Natural killer cell (primary cell): Measurements from ENCODE around the gene SH3PXD2A. TPM values are rescaled to one million over a fixed set of nuclear protein-coding genes. Genes with fewer than 3 reads are reported as not detected.

Source experiments
- ATAC-seq, 3 donors: fragments of 150-1000 bp in 2 of 3; fragments of 200-7000 bp in 1 of 3; cut with Tn5 transposase; 1 replicate in 1 of 3; 2 replicates in 2 of 3; pipeline ENCODE4 v1.10.0; 2021; ENCODE audit warnings: mild to moderate bottlenecking in 2 of 3, moderate library complexity in 2 of 3
- DNase-seq, 2 donors: peaks; one replicate each; pipeline versions ENCODE4 v3.0.0 to v3.0.0-alpha.2; 2013 to 2021; ENCODE audit warnings: mixed read lengths in 1 of 2
- H3K27ac ChIP-seq: one replicate; pipeline ENCODE4 v1.5.1; 2013; ENCODE audit warnings: mild to moderate bottlenecking, low read length
- H3K27me3 ChIP-seq: one replicate; pipeline ENCODE4 v1.6.1; 2013; ENCODE audit warnings: low read length; ENCODE audit not compliant: control insufficient read depth, insufficient read depth
- H3K36me3 ChIP-seq: one replicate; pipeline ENCODE4 v1.6.1; 2013; ENCODE audit warnings: low read length; ENCODE audit not compliant: control insufficient read depth, insufficient read depth
- H3K4me1 ChIP-seq: one replicate; pipeline ENCODE4 v1.6.1; 2013; ENCODE audit warnings: low read length; ENCODE audit not compliant: control insufficient read depth, insufficient read depth
- H3K4me3 ChIP-seq: one replicate; pipeline ENCODE4 v1.5.1; 2013; ENCODE audit warnings: low read length
- H3K9me3 ChIP-seq: one replicate; pipeline ENCODE4 v1.6.1; 2013; ENCODE audit warnings: low read length; ENCODE audit not compliant: control insufficient read depth, insufficient read depth
- H3K27ac Mint-ChIP-seq, 2 donors: one replicate each; pipeline ENCODE4 v1.8.0; 2022; ENCODE audit warnings: mild to moderate bottlenecking in 2 of 2, mixed read lengths in 2 of 2, moderate library complexity in 1 of 2
- H3K27me3 Mint-ChIP-seq, 2 donors: one replicate each; pipeline ENCODE4 v1.8.0; 2022; ENCODE audit warnings: low read depth in 2 of 2, mixed read lengths in 2 of 2
- H3K36me3 Mint-ChIP-seq: one replicate; pipeline ENCODE4 v1.8.0; 2022; ENCODE audit warnings: mixed read lengths
- H3K4me1 Mint-ChIP-seq, 2 donors: one replicate each; pipeline ENCODE4 v1.8.0; 2022; ENCODE audit warnings: mixed read lengths in 2 of 2
- H3K4me3 Mint-ChIP-seq: one replicate; pipeline ENCODE4 v1.8.0; 2022; ENCODE audit warnings: mild to moderate bottlenecking, moderate library complexity, mixed read lengths
- H3K9me3 Mint-ChIP-seq, 2 donors: one replicate each; pipeline ENCODE4 v1.8.0; 2022; ENCODE audit warnings: mixed read lengths in 2 of 2
- CTCF ChIP-seq: fragments of 200-600 bp; IDR thresholded peaks from one replicate; pipeline ENCODE4 v1.8.0; 2022; ENCODE audit warnings: antibody characterized with exemption
- WGBS: methylation state at CpG from one replicate; pipeline ENCODE4 v1.1.7; 2013; ENCODE audit warnings: missing lambda C conversion rate; ENCODE audit not compliant: insufficient coverage; 5-methylcytosine and 5-hydroxymethylcytosine counted together
- intact Hi-C: fragments of 100-400 bp; cut with micrococcal nuclease; formaldehyde crosslinking; loops from one replicate; pipeline ENCODE4 v1.14.2; 2022
- total RNA-seq, 4 donors: library from RNA; stranded (reverse); fragments of 120-200 nt in 1 of 4; gene quantifications; one replicate each; pipeline versions ENCODE4 v1.2.3 to v1.2.4, GENCODE V29; 2013 to 2022

Gene SH3PXD2A
- total RNA-seq, 3 donors from 2014 or later (not counting 1 experiment from before 2014, with no cell fraction given), result 3.3 to 7.0 (median 4.9) TPM

GRCh38 chr10:103724771-103725170, 130.6 kb downstream of the SH3PXD2A start:
- intact Hi-C loops, result no loop called here
- H3K27me3 ChIP-seq, result no peaks in the 10 kb centered on the region
- Mint-ChIP-seq H3K27me3 (no peaks in the 10 kb centered on the region), H3K36me3 (no peaks in the 10 kb centered on the region), H3K4me3 (no peak overlapping the region), H3K4me1 (no peaks in the 10 kb centered on the region), H3K27ac (no peak overlapping the region), H3K9me3 (no peaks in the 10 kb centered on the region)
- H3K4me1 ChIP-seq, result no peaks in the 10 kb centered on the region
- H3K36me3 ChIP-seq, result no peaks in the 10 kb centered on the region
- no peak overlapping the region for H3K27ac ChIP-seq
- no peaks in the 10 kb centered on the region for H3K9me3 ChIP-seq
- no peak for TF ChIP-seq CTCF
- DNase-seq, result no peak
- ATAC-seq, result no peak
- 78% methylated on average over 2 of the region's 2 CpGs for WGBS
- no peak overlapping the region for H3K4me3 ChIP-seq

GRCh38 chr10:103724074-103724473, 131.3 kb downstream of the SH3PXD2A start:
- H3K36me3 Mint-ChIP-seq, result no peaks in the 10 kb centered on the region
- H3K27ac Mint-ChIP-seq, result no peak overlapping the region

GRCh38 chr10:103723557-103723956, 131.8 kb downstream of the SH3PXD2A start:
- H3K4me3 Mint-ChIP-seq, result no peak overlapping the region
- H3K27ac ChIP-seq, result no peak overlapping the region
- H3K27me3 Mint-ChIP-seq, result no peaks in the 10 kb centered on the region
- intact Hi-C loops, result no loop called here
- no peaks in the 10 kb centered on the region for H3K9me3 Mint-ChIP-seq
- no peak overlapping the region for H3K27ac Mint-ChIP-seq
- no peaks in the 10 kb centered on the region for H3K36me3 Mint-ChIP-seq
- no peaks in the 10 kb centered on the region for H3K4me1 Mint-ChIP-seq
- no peaks in the 10 kb centered on the region for H3K36me3 ChIP-seq
- no peaks in the 10 kb centered on the region for H3K27me3 ChIP-seq
- H3K4me3 ChIP-seq, result no peak overlapping the region
- H3K9me3 ChIP-seq, result no peaks in the 10 kb centered on the region
- ATAC-seq (no peak), DNase-seq (no peak)
- WGBS, result 100% methylated on average over 2 of the region's 3 CpGs
- no peaks in the 10 kb centered on the region for H3K4me1 ChIP-seq
- TF ChIP-seq CTCF, result no peak

More at GRCh38 chr10:103724074-103724473, 131.3 kb downstream of the SH3PXD2A start:
- H3K4me3 ChIP-seq, result no peak overlapping the region
- Mint-ChIP-seq H3K4me3 (no peak overlapping the region), H3K9me3 (no peaks in the 10 kb centered on the region), H3K27me3 (no peaks in the 10 kb centered on the region), H3K4me1 (no peaks in the 10 kb centered on the region)
- no peaks in the 10 kb centered on the region for H3K27me3 ChIP-seq
- H3K36me3 ChIP-seq, result no peaks in the 10 kb centered on the region
- no peaks in the 10 kb centered on the region for H3K4me1 ChIP-seq
- ATAC-seq (no peak), DNase-seq (no peak)
- H3K27ac ChIP-seq, result no peak overlapping the region
- 88% methylated on average over 8 of the region's 8 CpGs for WGBS
- no peaks in the 10 kb centered on the region for H3K9me3 ChIP-seq
- TF ChIP-seq CTCF, result no peak
- intact Hi-C loops, result no loop called here

GRCh38 chr10:103722632-103723031, 132.7 kb downstream of the SH3PXD2A start:
- Histone ChIP-seq H3K4me3 (no peak overlapping the region), H3K9me3 (no peaks in the 10 kb centered on the region), H3K27me3 (no peaks in the 10 kb centered on the region), H3K4me1 (no peaks in the 10 kb centered on the region), H3K27ac (no peak overlapping the region), H3K36me3 (no peaks in the 10 kb centered on the region)
- no peak for TF ChIP-seq CTCF
- Mint-ChIP-seq H3K36me3 (no peaks in the 10 kb centered on the region), H3K27me3 (no peaks in the 10 kb centered on the region), H3K4me1 (no peaks in the 10 kb centered on the region), H3K9me3 (no peaks in the 10 kb centered on the region), H3K27ac (no peak overlapping the region), H3K4me3 (no peak overlapping the region)
- 86% methylated on average over 7 of the region's 7 CpGs for WGBS
- DNase-seq, result no peak
- intact Hi-C loops, result no loop called here
- ATAC-seq, result no peak
